Natural killer cell (primary cell): Measurements from ENCODE around the gene FGF4. TPM values are rescaled to one million over a fixed set of nuclear protein-coding genes. Genes with fewer than 3 reads are reported as not detected.

ENCODE experiments used
- ATAC-seq, 3 donors: fragments of 150-1000 bp in 2 of 3; fragments of 200-7000 bp in 1 of 3; cut with Tn5 transposase; 1 replicate in 1 of 3; 2 replicates in 2 of 3; pipeline ENCODE4 v1.10.0; 2021; ENCODE audit warnings: mild to moderate bottlenecking in 2 of 3, moderate library complexity in 2 of 3
- DNase-seq, 2 donors: peaks; one replicate each; pipeline versions ENCODE4 v3.0.0 to v3.0.0-alpha.2; 2013 to 2021; ENCODE audit warnings: mixed read lengths in 1 of 2
- H3K27ac ChIP-seq: one replicate; pipeline ENCODE4 v1.5.1; 2013; ENCODE audit warnings: mild to moderate bottlenecking, low read length
- H3K27me3 ChIP-seq: one replicate; pipeline ENCODE4 v1.6.1; 2013; ENCODE audit warnings: low read length; ENCODE audit not compliant: control insufficient read depth, insufficient read depth
- H3K36me3 ChIP-seq: one replicate; pipeline ENCODE4 v1.6.1; 2013; ENCODE audit warnings: low read length; ENCODE audit not compliant: control insufficient read depth, insufficient read depth
- H3K4me1 ChIP-seq: one replicate; pipeline ENCODE4 v1.6.1; 2013; ENCODE audit warnings: low read length; ENCODE audit not compliant: control insufficient read depth, insufficient read depth
- H3K4me3 ChIP-seq: one replicate; pipeline ENCODE4 v1.5.1; 2013; ENCODE audit warnings: low read length
- H3K9me3 ChIP-seq: one replicate; pipeline ENCODE4 v1.6.1; 2013; ENCODE audit warnings: low read length; ENCODE audit not compliant: control insufficient read depth, insufficient read depth
- H3K27ac Mint-ChIP-seq, 2 donors: one replicate each; pipeline ENCODE4 v1.8.0; 2022; ENCODE audit warnings: mild to moderate bottlenecking in 2 of 2, mixed read lengths in 2 of 2, moderate library complexity in 1 of 2
- H3K27me3 Mint-ChIP-seq, 2 donors: one replicate each; pipeline ENCODE4 v1.8.0; 2022; ENCODE audit warnings: low read depth in 2 of 2, mixed read lengths in 2 of 2
- H3K36me3 Mint-ChIP-seq: one replicate; pipeline ENCODE4 v1.8.0; 2022; ENCODE audit warnings: mixed read lengths
- H3K4me1 Mint-ChIP-seq, 2 donors: one replicate each; pipeline ENCODE4 v1.8.0; 2022; ENCODE audit warnings: mixed read lengths in 2 of 2
- H3K4me3 Mint-ChIP-seq: one replicate; pipeline ENCODE4 v1.8.0; 2022; ENCODE audit warnings: mild to moderate bottlenecking, moderate library complexity, mixed read lengths
- H3K9me3 Mint-ChIP-seq, 2 donors: one replicate each; pipeline ENCODE4 v1.8.0; 2022; ENCODE audit warnings: mixed read lengths in 2 of 2
- CTCF ChIP-seq: fragments of 200-600 bp; IDR thresholded peaks from one replicate; pipeline ENCODE4 v1.8.0; 2022; ENCODE audit warnings: antibody characterized with exemption
- WGBS: methylation state at CpG from one replicate; pipeline ENCODE4 v1.1.7; 2013; ENCODE audit warnings: missing lambda C conversion rate; ENCODE audit not compliant: insufficient coverage; 5-methylcytosine and 5-hydroxymethylcytosine counted together
- intact Hi-C: fragments of 100-400 bp; cut with micrococcal nuclease; formaldehyde crosslinking; loops from one replicate; pipeline ENCODE4 v1.14.2; 2022
- total RNA-seq, 4 donors: library from RNA; stranded (reverse); fragments of 120-200 nt in 1 of 4; gene quantifications; one replicate each; pipeline versions ENCODE4 v1.2.3 to v1.2.4, GENCODE V29; 2013 to 2022

FGF4 gene
- total RNA-seq, 3 donors from 2014 or later (not counting 1 experiment from before 2014, with no cell fraction given) = not detected

- Histone ChIP-seq H3K4me1 (no peaks in the 10 kb centered on the region), H3K4me3 (no peak overlapping the region), H3K27ac (no peak overlapping the region), H3K27me3 (no peaks in the 10 kb centered on the region), H3K9me3 (no peaks in the 10 kb centered on the region), H3K36me3 (no peaks in the 10 kb centered on the region)
- ATAC-seq (no peak), DNase-seq (no peak)
- Mint-ChIP-seq H3K27me3 (peaks cover 3 to 7% of the 10 kb centered on the region in 2 donors), H3K9me3 (no peaks in the 10 kb centered on the region), H3K36me3 (no peaks in the 10 kb centered on the region), H3K4me3 (no peak overlapping the region), H3K27ac (no peak overlapping the region), H3K4me1 (no peaks in the 10 kb centered on the region)
- intact Hi-C loops = no loop called here
- no peak for TF ChIP-seq CTCF
- 87% methylated on average over 11 of the region's 11 CpGs for WGBS
These were observed 26.5 kb downstream of the FGF4 start for GRCh38 chr11:69748637-69749036.

DNA sequence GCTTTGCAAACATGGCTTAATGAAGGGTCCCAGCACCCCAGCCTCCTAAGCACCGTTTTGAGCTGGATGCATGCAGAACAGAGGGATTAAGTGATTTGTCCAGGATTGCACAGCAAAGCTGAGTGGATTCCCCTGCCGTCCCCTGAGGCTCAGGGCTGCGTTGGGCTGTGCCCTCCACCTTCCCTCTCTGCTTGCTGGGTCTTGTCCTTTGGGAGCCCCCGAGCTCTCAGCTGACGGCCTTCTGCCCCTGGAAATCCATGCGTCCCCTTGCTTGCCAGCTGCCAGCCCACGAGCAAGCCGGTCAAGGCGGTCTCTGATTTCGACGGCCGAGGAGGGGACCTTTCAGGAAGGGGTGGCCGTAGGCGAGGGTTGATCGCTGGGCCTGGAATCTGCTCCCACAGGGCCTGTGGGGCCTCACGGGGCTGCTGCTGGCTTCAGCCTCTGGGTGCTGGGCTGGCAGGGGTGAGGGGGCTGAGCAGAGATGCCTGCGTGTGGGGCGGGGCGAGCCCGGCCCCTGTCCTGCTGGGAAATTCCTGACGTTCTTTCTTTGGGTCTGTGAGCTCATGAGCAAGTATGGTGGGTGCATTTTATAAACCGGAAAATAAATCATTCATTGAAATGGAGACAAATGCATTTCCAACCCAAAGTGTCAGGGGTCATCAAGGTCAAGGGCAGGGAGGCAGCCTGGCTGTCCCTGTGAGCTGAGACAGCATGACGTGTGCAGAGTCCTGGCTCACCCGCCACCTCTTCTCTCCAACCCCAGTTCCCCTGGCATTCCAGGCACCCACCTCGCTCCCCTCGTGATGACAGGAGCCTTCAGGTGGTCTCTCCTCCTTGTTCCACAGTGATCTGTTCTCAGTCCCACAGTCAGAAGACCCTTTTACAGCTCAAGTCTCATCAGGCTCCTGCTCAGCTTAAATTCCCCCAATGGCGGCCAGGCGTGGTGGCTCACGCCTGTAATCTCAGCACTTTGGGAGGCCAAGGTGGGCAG is 28.1 kb downstream of the FGF4 start:
- H3K27me3 Mint-ChIP-seq = peaks cover 3 to 7% of the 10 kb centered on the region in 2 donors
- DNase-seq = no peak
- WGBS = 73% methylated on average over 29 of the region's 29 CpGs
- H3K4me3 ChIP-seq = no peak overlapping the region
- TF ChIP-seq CTCF = no peak
- H3K36me3 Mint-ChIP-seq = no peaks in the 10 kb centered on the region
- H3K27ac ChIP-seq = no peak overlapping the region
- H3K9me3 ChIP-seq = no peaks in the 10 kb centered on the region
- H3K4me3 Mint-ChIP-seq = no peak overlapping the region
- ATAC-seq = no peak
- H3K4me1 Mint-ChIP-seq = no peaks in the 10 kb centered on the region
- no peaks in the 10 kb centered on the region for H3K9me3 Mint-ChIP-seq
- H3K27ac Mint-ChIP-seq = no peak overlapping the region
- H3K27me3 ChIP-seq = no peaks in the 10 kb centered on the region
- intact Hi-C loops = no loop called here
- H3K4me1 ChIP-seq = no peaks in the 10 kb centered on the region
- no peaks in the 10 kb centered on the region for H3K36me3 ChIP-seq

DNA sequence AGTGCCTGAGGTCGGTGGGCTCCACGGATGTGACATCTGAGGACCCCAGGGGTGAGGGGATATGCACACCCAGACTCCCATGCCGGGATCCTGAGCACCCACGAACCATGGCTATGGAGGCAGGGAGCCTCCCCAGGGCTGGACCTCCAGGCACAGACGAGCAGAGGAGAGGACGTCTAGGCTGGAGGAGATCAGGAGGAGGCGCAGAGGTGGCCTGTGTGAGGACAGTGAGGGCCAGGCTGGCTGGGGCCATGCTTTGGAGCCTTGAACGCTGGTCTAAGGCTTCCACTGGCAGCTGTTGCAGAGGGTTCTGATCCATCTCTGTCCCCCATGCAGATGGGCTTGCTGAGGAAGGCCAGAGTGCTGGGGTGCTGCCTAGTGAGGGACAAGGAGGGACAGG is 29.0 kb downstream of the FGF4 start:
- DNase-seq (no peak), ATAC-seq (no peak)
- 77% methylated on average over 8 of the region's 8 CpGs for WGBS
- Histone ChIP-seq H3K27ac (no peak overlapping the region), H3K4me1 (no peaks in the 10 kb centered on the region), H3K36me3 (no peaks in the 10 kb centered on the region), H3K27me3 (no peaks in the 10 kb centered on the region), H3K9me3 (no peaks in the 10 kb centered on the region), H3K4me3 (no peak overlapping the region)
- Mint-ChIP-seq H3K27me3 (peaks cover 3 to 7% of the 10 kb centered on the region in 2 donors), H3K9me3 (no peaks in the 10 kb centered on the region), H3K27ac (no peak overlapping the region), H3K4me3 (no peak overlapping the region), H3K4me1 (no peaks in the 10 kb centered on the region), H3K36me3 (no peaks in the 10 kb centered on the region)
- no peak for TF ChIP-seq CTCF
- intact Hi-C loops = no loop called here
